Coronary artery (tissue), 2 donors: Measurements from ENCODE around the gene STK32B.
"Not testable (repeated sequence)": the region's sequence is repeated elsewhere in the genome, so short reads cannot be mapped to it uniquely, and the experiment has no call there.

Source experiments
- DNase-seq: peaks from one replicate; pipeline ENCODE4 v3.0.0-alpha.2; 2017; ENCODE audit warnings: low spot score
- H3K27ac ChIP-seq, 2 donors: fragments of 200-600 bp; sonication (generic); one replicate each; pipeline ENCODE4 v1.5.1; 2016 to 2019
- H3K4me3 ChIP-seq: fragments of 200-600 bp; sonication (generic); 2 replicates; pipeline ENCODE4 v1.5.1; 2016; ENCODE audit warnings: mild to moderate bottlenecking, moderate library complexity
- TF ChIP-seq, protein P1 (sequence below): fragments of 200-600 bp; sonication (generic); IDR thresholded peaks from one replicate; pipeline ENCODE4 v1.5.1; 2019; ENCODE audit warnings: antibody characterized with exemption

STK32B gene

DNA sequence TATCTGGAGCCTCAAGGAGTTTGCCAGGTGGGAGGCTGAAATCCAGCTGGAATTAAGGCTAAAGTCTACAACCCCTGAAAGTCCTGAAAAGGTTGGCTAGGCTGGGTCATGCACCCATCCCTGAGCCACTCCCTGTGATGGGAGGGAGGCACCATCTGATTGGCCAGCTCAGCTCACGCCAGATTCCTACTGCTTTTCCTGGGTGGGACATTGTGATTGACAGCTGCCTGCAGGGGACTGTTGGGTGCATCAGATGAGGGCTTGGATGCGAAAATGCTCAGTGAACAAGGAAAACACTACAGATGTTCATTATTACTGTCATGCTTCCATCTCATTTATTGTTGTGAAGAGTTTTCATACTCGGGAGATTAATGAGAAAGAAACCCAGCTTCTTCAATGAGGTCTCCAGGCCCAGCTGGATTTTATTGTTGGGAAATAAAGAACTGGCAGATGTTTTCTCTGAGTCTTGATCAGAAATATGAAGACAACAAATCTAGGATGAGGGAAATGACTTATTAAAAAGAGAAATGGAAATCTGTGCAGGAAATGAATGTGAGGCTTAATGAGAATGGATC lies 185.9 kb downstream of the STK32B start:
- Histone ChIP-seq H3K27ac (no peak overlapping the region), H3K4me3 (no peak overlapping the region)
- DNase-seq = no peak
- TF ChIP-seq, protein P1, sequence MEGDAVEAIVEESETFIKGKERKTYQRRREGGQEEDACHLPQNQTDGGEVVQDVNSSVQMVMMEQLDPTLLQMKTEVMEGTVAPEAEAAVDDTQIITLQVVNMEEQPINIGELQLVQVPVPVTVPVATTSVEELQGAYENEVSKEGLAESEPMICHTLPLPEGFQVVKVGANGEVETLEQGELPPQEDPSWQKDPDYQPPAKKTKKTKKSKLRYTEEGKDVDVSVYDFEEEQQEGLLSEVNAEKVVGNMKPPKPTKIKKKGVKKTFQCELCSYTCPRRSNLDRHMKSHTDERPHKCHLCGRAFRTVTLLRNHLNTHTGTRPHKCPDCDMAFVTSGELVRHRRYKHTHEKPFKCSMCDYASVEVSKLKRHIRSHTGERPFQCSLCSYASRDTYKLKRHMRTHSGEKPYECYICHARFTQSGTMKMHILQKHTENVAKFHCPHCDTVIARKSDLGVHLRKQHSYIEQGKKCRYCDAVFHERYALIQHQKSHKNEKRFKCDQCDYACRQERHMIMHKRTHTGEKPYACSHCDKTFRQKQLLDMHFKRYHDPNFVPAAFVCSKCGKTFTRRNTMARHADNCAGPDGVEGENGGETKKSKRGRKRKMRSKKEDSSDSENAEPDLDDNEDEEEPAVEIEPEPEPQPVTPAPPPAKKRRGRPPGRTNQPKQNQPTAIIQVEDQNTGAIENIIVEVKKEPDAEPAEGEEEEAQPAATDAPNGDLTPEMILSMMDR = no peak

DNA sequence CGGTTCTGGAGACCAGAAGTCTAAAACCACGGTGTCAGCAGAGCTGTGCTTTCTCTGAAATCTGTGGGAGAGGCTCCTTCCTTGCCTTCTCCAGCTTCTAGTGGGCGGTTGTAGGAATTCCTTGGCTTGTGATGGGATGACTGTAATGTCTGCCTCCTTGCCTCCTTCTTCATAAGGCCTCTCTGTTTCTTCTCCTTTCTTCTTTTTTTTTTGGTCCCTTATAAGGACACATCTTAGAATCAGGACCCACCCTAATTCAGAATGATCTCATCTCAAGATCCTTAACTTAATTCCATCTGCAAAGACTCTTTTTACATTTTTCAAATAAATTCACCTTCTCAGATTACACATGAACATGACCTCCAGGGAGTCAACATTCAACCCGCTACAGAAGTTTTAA lies 186.9 kb downstream of the STK32B start:
- Histone ChIP-seq H3K27ac (no peak overlapping the region), H3K4me3 (no peak overlapping the region)
- no peak for DNase-seq
- TF ChIP-seq, protein P1 = no peak

DNA sequence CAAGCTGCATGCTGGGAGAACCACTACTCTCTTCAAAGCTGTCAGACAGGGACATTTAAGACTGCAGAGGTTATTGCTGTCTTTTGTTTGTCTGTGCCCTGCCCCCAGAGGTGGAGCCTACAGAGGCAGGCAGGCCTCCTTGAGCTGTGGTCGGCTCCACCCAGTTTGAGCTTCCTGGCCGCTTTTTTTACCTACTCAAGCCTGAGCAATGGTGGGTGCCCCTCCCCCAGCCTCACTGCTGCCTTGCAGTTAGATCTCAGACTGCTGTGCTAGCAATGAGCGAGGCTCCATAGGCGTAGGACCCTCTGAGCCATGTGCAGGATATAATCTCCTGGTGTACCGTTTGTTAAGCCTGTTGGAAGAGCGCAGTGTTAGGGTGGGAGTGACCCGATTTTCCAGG lies 195.8 kb downstream of the STK32B start:
- not testable (repeated sequence) for DNase-seq, H3K27ac ChIP-seq, H3K4me3 ChIP-seq

- no peak for DNase-seq
- TF ChIP-seq, protein P1 = no peak
- H3K27ac ChIP-seq = no peak overlapping the region
- no peak overlapping the region for H3K4me3 ChIP-seq
Observed at GRCh38 chr4:5247735-5248134, 196.5 kb downstream of the STK32B start.

DNA sequence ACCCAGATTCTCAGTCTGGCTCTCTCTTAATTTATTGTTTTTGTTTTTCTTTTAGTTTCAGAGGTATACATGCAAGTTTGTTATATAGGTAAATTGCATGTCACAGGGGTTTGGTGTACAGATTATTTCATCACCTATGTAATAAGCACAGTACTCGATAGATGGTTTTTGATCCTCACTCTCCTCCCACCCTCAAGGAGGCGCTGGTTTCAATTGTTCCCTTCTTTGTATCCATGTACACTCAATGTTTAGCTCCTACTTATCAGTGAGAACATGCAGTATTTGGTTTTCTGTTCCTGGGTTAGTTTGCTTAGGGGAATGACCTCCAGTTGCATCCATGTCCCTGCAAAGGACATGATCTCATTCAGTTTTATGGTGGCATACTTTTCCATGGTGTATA lies 198.4 kb downstream of the STK32B start:
- Histone ChIP-seq H3K4me3 (no peak overlapping the region), H3K27ac (no peak overlapping the region)
- DNase-seq = no peak
- TF ChIP-seq, protein P1 = no peak

DNA sequence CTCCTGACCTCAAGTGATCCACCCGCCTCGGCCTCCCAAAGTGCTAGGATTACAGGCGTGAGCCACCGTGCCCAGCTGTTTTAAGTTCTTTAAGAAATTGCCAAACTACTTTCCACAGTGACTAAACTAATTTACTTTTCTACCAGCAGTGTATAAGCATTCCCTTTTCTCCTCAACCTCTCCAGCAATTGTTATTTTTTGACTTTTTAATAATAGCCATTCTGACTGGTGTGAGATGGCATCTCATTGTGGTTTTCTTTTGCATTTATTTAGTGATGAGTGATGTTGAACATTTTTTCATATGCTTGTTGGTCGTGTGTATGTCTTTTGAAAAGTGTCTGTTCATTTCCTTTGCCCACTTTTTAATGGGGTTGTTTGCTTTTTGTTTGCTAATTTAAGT lies 199.3 kb downstream of the STK32B start:
- H3K27ac ChIP-seq = not testable (repeated sequence)

GRCh38 chr4:5256421-5256820 lies 205.1 kb downstream of the STK32B start:
- TF ChIP-seq, protein P1 = no peak
- DNase-seq = no peak
- no peak overlapping the region for H3K27ac ChIP-seq
- no peak overlapping the region for H3K4me3 ChIP-seq

More for the DNA sequence above, 199.3 kb downstream of the STK32B start:
- not testable (repeated sequence) for DNase-seq, H3K4me3 ChIP-seq

DNA sequence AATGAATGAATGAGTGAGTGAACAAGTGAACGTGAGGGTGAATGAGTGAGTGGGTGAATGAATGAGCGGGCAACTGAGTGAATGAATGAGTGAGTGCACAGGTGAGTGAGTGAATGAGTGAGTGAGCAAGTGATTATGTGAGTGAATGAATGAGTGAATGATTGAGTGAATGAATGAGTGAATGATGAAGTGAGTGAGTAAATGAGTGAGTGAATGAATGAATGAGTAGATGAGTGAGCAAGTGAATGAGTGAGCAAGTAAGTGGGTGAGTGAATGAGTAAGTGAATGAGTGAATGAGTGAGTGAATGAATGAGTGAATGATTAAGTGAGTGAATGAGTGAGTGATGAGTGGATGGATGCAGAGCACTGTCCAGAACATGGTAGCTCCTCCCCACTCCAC lies 205.8 kb downstream of the STK32B start:
- no peak for DNase-seq
- Histone ChIP-seq H3K27ac (no peak overlapping the region), H3K4me3 (no peak overlapping the region)
- TF ChIP-seq, protein P1 = no peak
